ENCODE results near the gene PIGC. TPM values are rescaled to one million over a fixed set of nuclear protein-coding genes. Genes with fewer than 3 reads are reported as not detected.

Gene PIGC
- total RNA-seq, 4 donors from 2014 or later, result 10.8 to 23.1 (median 18.1) TPM

DNA sequence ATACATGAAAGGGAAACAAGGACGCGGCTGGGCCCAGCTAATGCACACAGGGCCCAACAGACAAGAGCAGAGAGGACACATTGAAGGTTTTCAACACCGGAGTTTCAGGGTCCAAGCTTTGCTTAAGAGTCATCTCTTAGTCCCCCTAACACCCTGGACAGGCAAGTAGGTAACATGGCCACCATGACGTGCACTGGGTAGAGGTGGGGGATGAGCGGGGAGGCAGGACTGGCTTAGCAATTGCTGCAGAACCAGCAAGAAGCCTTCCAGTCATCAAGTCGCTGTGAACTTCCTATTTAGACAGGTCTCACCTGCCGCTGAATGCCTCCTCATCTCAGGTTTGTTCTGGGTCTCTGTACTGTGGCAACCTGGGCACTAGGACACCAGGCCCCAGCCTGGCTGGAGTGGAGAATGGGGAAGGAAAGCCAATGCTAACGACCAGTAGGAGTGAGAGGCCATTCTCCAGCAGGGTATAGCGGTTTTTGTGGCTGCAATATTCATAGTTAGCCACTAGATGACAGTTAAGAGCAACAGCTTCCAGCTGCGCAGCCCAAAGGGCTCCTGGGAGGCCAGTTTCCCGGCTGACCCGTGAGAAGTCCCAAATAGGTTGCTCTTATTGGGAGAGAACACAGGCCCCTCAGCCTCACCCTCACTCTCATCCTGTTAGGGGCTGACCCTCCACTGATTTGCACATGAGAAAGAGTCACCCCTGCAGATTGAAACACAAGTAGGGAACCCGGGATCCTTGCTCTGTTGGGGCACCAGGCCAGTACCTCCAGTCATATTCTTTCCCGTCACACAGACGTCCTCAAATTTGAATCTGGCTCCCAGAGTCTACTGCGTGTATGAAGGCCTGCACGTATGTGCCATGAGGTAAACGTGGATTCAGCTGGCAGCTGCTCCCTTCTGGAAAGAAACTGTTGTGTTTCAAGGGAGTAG is 6.0 kb upstream of the PIGC start:
- peak overlapping the region in 1 of 4 donors; percentile 29 for H3K4me3 ChIP-seq
- intact Hi-C loops (cut with DNase I), result loop anchor here (10.0 kb wide), 1 partner anchor 265 kb away; no protein-coding TSS in a partner anchor
- H3K36me3 ChIP-seq, result no peaks in the 10 kb centered on the region
- peak overlapping the region in 1 of 4 donors; percentile 18 for H3K27ac ChIP-seq
- no peak for DNase-seq
- H3K27me3 ChIP-seq, result no peaks in the 10 kb centered on the region
- H3K9me3 ChIP-seq, result no peaks in the 10 kb centered on the region
- TF ChIP-seq POLR2A (IDR thresholded peaks at IDR 0.05), result no peak
- TF ChIP-seq, protein P1, sequence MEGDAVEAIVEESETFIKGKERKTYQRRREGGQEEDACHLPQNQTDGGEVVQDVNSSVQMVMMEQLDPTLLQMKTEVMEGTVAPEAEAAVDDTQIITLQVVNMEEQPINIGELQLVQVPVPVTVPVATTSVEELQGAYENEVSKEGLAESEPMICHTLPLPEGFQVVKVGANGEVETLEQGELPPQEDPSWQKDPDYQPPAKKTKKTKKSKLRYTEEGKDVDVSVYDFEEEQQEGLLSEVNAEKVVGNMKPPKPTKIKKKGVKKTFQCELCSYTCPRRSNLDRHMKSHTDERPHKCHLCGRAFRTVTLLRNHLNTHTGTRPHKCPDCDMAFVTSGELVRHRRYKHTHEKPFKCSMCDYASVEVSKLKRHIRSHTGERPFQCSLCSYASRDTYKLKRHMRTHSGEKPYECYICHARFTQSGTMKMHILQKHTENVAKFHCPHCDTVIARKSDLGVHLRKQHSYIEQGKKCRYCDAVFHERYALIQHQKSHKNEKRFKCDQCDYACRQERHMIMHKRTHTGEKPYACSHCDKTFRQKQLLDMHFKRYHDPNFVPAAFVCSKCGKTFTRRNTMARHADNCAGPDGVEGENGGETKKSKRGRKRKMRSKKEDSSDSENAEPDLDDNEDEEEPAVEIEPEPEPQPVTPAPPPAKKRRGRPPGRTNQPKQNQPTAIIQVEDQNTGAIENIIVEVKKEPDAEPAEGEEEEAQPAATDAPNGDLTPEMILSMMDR (IDR thresholded peaks at IDR 0.05), result peak; percentile 37 to 89 (median 75)
- 49 to 58% methylated on average over 9 to 10 of the region's 18 CpGs for WGBS, 2 donors
- peaks cover 7 to 41% (median 11%) of the 10 kb centered on the region in 3 donors for H3K4me1 ChIP-seq

DNA sequence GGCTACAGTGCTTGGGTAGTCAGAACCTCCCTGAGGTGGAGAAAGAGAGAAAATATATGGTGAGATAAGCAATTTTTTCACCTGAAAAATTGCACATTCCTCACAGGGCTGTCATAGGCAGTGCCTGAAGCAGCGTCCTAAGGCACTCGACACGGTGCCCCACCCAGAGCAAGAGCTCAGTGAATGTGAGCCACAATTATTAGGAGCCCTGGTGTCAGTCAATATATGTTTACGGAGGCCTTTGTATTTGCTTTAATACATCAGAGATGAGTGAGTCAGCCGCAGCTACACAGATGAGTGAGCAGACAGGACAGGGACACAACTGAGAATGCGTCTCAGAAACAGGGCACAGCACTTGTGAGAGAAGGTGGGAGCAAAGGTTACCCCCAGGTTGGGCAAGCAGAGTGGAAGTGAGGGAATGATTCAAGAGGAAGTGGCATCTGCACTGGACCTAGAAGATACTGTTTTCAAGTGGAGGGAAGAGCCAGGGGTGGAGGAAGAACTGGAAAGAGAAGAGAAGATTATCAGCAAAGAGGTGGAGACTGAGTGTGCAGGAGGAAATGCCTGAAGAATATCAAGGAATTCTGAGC is 5.2 kb upstream of the PIGC start:
- Histone ChIP-seq H3K4me1 (peaks cover 10 to 46% (median 11%) of the 10 kb centered on the region in 3 donors), H3K36me3 (no peaks in the 10 kb centered on the region), H3K9me3 (no peaks in the 10 kb centered on the region), H3K27me3 (no peaks in the 10 kb centered on the region), H3K27ac (peak overlapping the region in 2 of 4 donors; percentile 0 to 18), H3K4me3 (no peak overlapping the region)
- intact Hi-C loops (cut with DNase I), result no loop called here
- 27 to 49% methylated on average over 5 to 6 of the region's 6 CpGs for WGBS, 2 donors
- TF ChIP-seq, protein P1 (IDR thresholded peaks at IDR 0.05), result no peak
- TF ChIP-seq POLR2A (IDR thresholded peaks at IDR 0.05), result no peak
- no peak for DNase-seq

DNA sequence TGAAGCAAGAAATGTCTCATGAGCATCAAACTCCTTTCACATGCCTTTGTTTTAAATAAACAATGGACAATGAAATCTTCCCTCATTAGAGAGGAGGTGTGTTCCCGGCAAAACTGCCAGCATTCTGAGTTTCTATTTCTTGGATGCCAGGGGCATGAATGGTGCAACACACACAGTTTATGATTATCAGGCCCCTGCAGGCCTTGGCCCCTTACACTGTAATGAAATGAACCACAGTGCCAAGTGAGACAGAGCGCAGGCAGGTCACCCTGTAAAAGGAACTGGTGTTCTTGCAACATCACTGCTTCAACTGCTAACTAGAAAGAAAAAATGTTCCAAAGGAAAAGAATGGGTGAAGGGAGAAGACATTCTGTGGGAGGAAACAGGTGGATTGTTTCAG is 3.8 kb upstream of the PIGC start:
- Histone ChIP-seq H3K9me3 (no peaks in the 10 kb centered on the region), H3K4me1 (peaks cover 15 to 56% (median 15%) of the 10 kb centered on the region in 3 donors), H3K27ac (no peak overlapping the region), H3K4me3 (no peak overlapping the region), H3K27me3 (no peaks in the 10 kb centered on the region), H3K36me3 (no peaks in the 10 kb centered on the region)
- no peak for DNase-seq
- TF ChIP-seq, protein P1 (IDR thresholded peaks at IDR 0.05), result no peak
- no peak for TF ChIP-seq POLR2A (IDR thresholded peaks at IDR 0.05)
- 44 to 48% methylated on average over 2 of the region's 2 CpGs for WGBS, 2 donors
- intact Hi-C loops (cut with DNase I), result no loop called here

DNA sequence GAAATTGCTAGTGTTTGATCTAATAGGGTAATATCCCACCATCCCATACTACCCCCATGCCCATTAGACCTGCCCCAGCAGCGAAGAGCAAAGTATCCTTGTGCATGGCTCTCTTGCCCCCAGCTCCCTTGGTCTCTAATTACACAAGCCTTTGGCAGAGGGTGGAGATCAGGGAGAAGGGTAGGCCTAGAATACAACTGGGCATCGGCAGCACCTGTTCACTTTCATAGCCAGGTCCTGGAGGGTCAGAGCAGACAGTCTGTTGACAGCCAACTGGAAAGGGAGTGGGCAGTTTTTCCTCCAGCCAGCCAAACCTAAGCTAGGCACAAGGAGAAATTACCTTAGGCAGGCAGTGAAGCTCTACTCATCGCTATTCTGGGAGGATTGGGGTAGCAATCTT is 2.7 kb upstream of the PIGC start:
- Histone ChIP-seq H3K27me3 (no peaks in the 10 kb centered on the region), H3K27ac (no peak overlapping the region), H3K36me3 (no peaks in the 10 kb centered on the region), H3K4me3 (no peak overlapping the region), H3K9me3 (no peaks in the 10 kb centered on the region), H3K4me1 (peaks cover 15 to 67% (median 23%) of the 10 kb centered on the region in 3 donors)
- intact Hi-C loops (cut with DNase I), result no loop called here
- TF ChIP-seq, protein P1 (IDR thresholded peaks at IDR 0.05), result no peak
- no peak for TF ChIP-seq POLR2A (IDR thresholded peaks at IDR 0.05)
- WGBS, 2 donors, result 82 to 88% methylated on average over 1 to 2 of the region's 3 CpGs
- DNase-seq, result no peak
